A549 (cell line): Measurements from ENCODE around the gene DUSP9. TPM values are rescaled to one million over a fixed set of nuclear protein-coding genes. Genes with fewer than 3 reads are reported as not detected.

Experiments used
- ATAC-seq, 2 experiments: fragments of 200-7000 bp in 1 of 2; fragments of >200 bp in 1 of 2; cut with Nextera tagmentation in 1 of 2; cut with Tn5 transposase in 1 of 2; 3 replicates each; pipeline versions ENCODE4 v1.8.0 to v1.9.1; 2018 to 2020; ENCODE audit warnings: mild to moderate bottlenecking in 1 of 2, moderate library complexity in 1 of 2
- CTCF ChIA-PET: fragments of 300-600 bp; sonication (Branson Sonifier 250); formaldehyde crosslinking; extraction: SDS; loops from one replicate; lab custom pipeline; 2021; ENCODE audit warnings: antibody characterized with exemption, inconsistent platforms; lab: Yijun Ruan, JAX
- POLR2A ChIA-PET: fragments of 350-600 bp; formaldehyde crosslinking; extraction: SDS; loops from one replicate; lab custom pipeline; 2021; ENCODE audit warnings: antibody characterized with exemption, inconsistent platforms; lab: Yijun Ruan, JAX
- DNase-seq, 2 experiments: peaks; one replicate each; pipeline versions ENCODE4 v3.0.0 to v3.0.0-alpha.2; 2011 to 2016; ENCODE audit warnings: low read depth in 1 of 2, low spot score in 1 of 2
- FAIRE-seq: peaks from 2 replicates; lab custom pipeline; 2011; peaks lifted over from hg19 to GRCh38; lab: Jason Lieb, UNC
- H3K27ac ChIP-seq, 2 experiments: fragments of >200 bp; sonication (Bioruptor Twin); formaldehyde crosslinking; 3 replicates each; pipeline ENCODE4 v1.5.1; 2016 to 2017
- H3K4me1 ChIP-seq: fragments of >200 bp; sonication (Bioruptor Twin); formaldehyde crosslinking; 3 replicates; pipeline ENCODE4 v1.6.1; 2016
- H3K4me2 ChIP-seq: fragments of >200 bp; sonication (Bioruptor Twin); formaldehyde crosslinking; 3 replicates; pipeline ENCODE4 v1.6.1; 2016
- H3K4me3 ChIP-seq: fragments of >200 bp; sonication (Bioruptor Twin); formaldehyde crosslinking; 3 replicates; pipeline ENCODE4 v1.5.1; 2016
- H3K9me3 ChIP-seq: fragments of >200 bp; sonication (Bioruptor Twin); formaldehyde crosslinking; 3 replicates; pipeline ENCODE4 v1.6.1; 2016
- ATOH8 ChIP-seq: fragments of 250-450 bp; sonication (Bioruptor Pico); IDR thresholded peaks from 2 replicates; pipeline ENCODE4 v1.5.0; 2020; ENCODE audit warnings: low read depth, mild to moderate bottlenecking, moderate library complexity
- BHLHE40 ChIP-seq: IDR thresholded peaks from 2 replicates; pipeline ENCODE4 v1.6.1; 2012; ENCODE audit warnings: low read depth, low read length, inconsistent platforms
- CEBPB ChIP-seq, 2 experiments: fragments of >200 bp in 1 of 2; sonication (Bioruptor Twin) in 1 of 2; formaldehyde crosslinking in 1 of 2; IDR thresholded peaks; 2 replicates each; pipeline ENCODE4 v1.6.1; 2012 to 2016
- CHD2 ChIP-seq: fragments of 150-350 bp; IDR thresholded peaks from 2 replicates; pipeline ENCODE4 v1.6.1; 2014; ENCODE audit warnings: low read length; ENCODE audit not compliant: partially characterized antibody
- EHF ChIP-seq: fragments of 250-450 bp; sonication (Bioruptor Pico); IDR thresholded peaks from 2 replicates; pipeline ENCODE4 v1.5.0; 2020; ENCODE audit warnings: mild to moderate bottlenecking
- EP300 ChIP-seq, 2 experiments: fragments of >200 bp; sonication (Bioruptor Twin); formaldehyde crosslinking; IDR thresholded peaks; 2 replicates in 1 of 2; 3 replicates in 1 of 2; pipeline ENCODE4 v1.6.1; 2016 to 2017
- FOSB ChIP-seq: fragments of 250-450 bp; sonication (Bioruptor Pico); IDR thresholded peaks from 2 replicates; pipeline ENCODE4 v1.5.0; 2020; ENCODE audit warnings: mild to moderate bottlenecking, moderate library complexity
- FOSL2 ChIP-seq, 2 experiments: fragments of 450-650 bp in 1 of 2; fragments of >200 bp in 1 of 2; sonication (Bioruptor Twin) in 1 of 2; formaldehyde crosslinking; IDR thresholded peaks; 2 replicates each; pipeline versions ENCODE4 v1.5.0 to v1.6.1; 2016 to 2020; ENCODE audit warnings: mild to moderate bottlenecking in 1 of 2, moderate library complexity in 1 of 2
- FOXS1 ChIP-seq: fragments of 250-450 bp; sonication (Bioruptor Pico); IDR thresholded peaks from 2 replicates; pipeline ENCODE4 v1.5.0; 2020; ENCODE audit warnings: mild to moderate bottlenecking, moderate library complexity
- GATA3 ChIP-seq: IDR thresholded peaks from 2 replicates; pipeline ENCODE4 v1.6.1; 2012; ENCODE audit warnings: borderline replicate concordance
- HMGXB4 ChIP-seq: fragments of 250-450 bp; sonication (Bioruptor Pico); IDR thresholded peaks from 2 replicates; pipeline ENCODE4 v1.5.0; 2021; ENCODE audit warnings: mild to moderate bottlenecking, moderate library complexity, borderline replicate concordance
- HOXA7 ChIP-seq: fragments of 250-450 bp; sonication (Bioruptor Pico); IDR thresholded peaks from 2 replicates; pipeline ENCODE4 v1.5.0; 2020; ENCODE audit warnings: mild to moderate bottlenecking, moderate library complexity
- HOXB13 ChIP-seq: fragments of 250-450 bp; sonication (Bioruptor Pico); IDR thresholded peaks from 2 replicates; pipeline ENCODE4 v1.5.0; 2020; ENCODE audit warnings: low read depth, mild to moderate bottlenecking, moderate library complexity
- HOXB5 ChIP-seq: fragments of 250-450 bp; sonication (Bioruptor Pico); IDR thresholded peaks from 2 replicates; pipeline ENCODE4 v1.5.0; 2020; ENCODE audit warnings: mild to moderate bottlenecking, moderate library complexity
- JUNB ChIP-seq: fragments of >200 bp; sonication (Bioruptor Twin); formaldehyde crosslinking; IDR thresholded peaks from 2 replicates; pipeline ENCODE4 v1.6.1; 2016
- KDM1A ChIP-seq: fragments of 200-600 bp; sonication (generic); IDR thresholded peaks from 2 replicates; pipeline ENCODE4 v1.6.1; 2016; ENCODE audit warnings: low read depth, mild to moderate bottlenecking
- MYC ChIP-seq: IDR thresholded peaks from 2 replicates; pipeline ENCODE4 v1.6.1; 2012; ENCODE audit warnings: mild to moderate bottlenecking, inconsistent platforms, low read length, improper control_type of control experiment, borderline replicate concordance
- NPAS2 ChIP-seq: fragments of 250-450 bp; sonication (Bioruptor Pico); IDR thresholded peaks from 2 replicates; pipeline ENCODE4 v1.8.0; 2022; ENCODE audit warnings: mild to moderate bottlenecking, moderate library complexity, borderline replicate concordance
- NR3C1 ChIP-seq: fragments of >200 bp; sonication (Bioruptor Twin); formaldehyde crosslinking; IDR thresholded peaks from 3 replicates; pipeline ENCODE4 v1.6.1; 2017
- RAD21 ChIP-seq, 2 experiments: fragments of >200 bp in 1 of 2; sonication (Bioruptor Twin) in 1 of 2; formaldehyde crosslinking in 1 of 2; IDR thresholded peaks in 1 of 2; conservative IDR thresholded peaks in 1 of 2; 2 replicates in 1 of 2; 3 replicates in 1 of 2; pipeline ENCODE4 v1.6.1; 2012 to 2018; ENCODE audit warnings: inconsistent platforms in 1 of 2
- RARB ChIP-seq: fragments of 250-450 bp; sonication (Bioruptor Pico); IDR thresholded peaks from 2 replicates; pipeline ENCODE4 v1.8.0; 2021; ENCODE audit warnings: mild to moderate bottlenecking, moderate library complexity
- RCOR1 ChIP-seq: fragments of 150-350 bp; IDR thresholded peaks from 2 replicates; pipeline ENCODE4 v1.6.1; 2014; ENCODE audit warnings: antibody characterized with exemption, low read length, low read depth
- RFX5 ChIP-seq: fragments of 450-650 bp; IDR thresholded peaks from 2 replicates; pipeline ENCODE4 v1.7.1; 2014; ENCODE audit warnings: antibody characterized with exemption, mild to moderate bottlenecking, moderate library complexity
- SREBF2 ChIP-seq: fragments of 450-650 bp; IDR thresholded peaks from 2 replicates; pipeline ENCODE4 v1.6.1; 2014; ENCODE audit warnings: mild to moderate bottlenecking, moderate library complexity
- TFCP2L1 ChIP-seq: fragments of 250-450 bp; sonication (Bioruptor Pico); IDR thresholded peaks from 2 replicates; pipeline ENCODE4 v1.5.0; 2021; ENCODE audit warnings: mild to moderate bottlenecking
- ZC3H11A ChIP-seq: fragments of 450-650 bp; IDR thresholded peaks from 2 replicates; pipeline ENCODE4 v1.6.1; 2014; ENCODE audit warnings: antibody characterized with exemption, mild to moderate bottlenecking
- WGBS: methylation state at CpG from one replicate; pipeline ENCODE4 v1.1.6; 2017; ENCODE audit errors: missing lambda C conversion rate; 5-methylcytosine and 5-hydroxymethylcytosine counted together
- polyA plus RNA-seq, 4 experiments: library from polyadenylated mRNA; depleted of rRNA in 3 of 4; stranded (reverse); fragments of >200 nt; fragmentation: RNase III in 1 of 4; extraction: RNeasy Plus Mini Kit Qiagen cat#74134 plus additional on column Dnase treatment in 1 of 4; gene quantifications; 2 replicates in 3 of 4; 3 replicates in 1 of 4; pipeline ENCODE4 v1.2.3, GENCODE V29; 2011 to 2017
- TF ChIP-seq, protein P1 (sequence below): IDR thresholded peaks from 2 replicates; pipeline ENCODE4 v1.6.1; 2012; ENCODE audit warnings: low read depth, borderline replicate concordance
- TF ChIP-seq, protein P2 (sequence below): fragments of 450-650 bp; IDR thresholded peaks from 2 replicates; pipeline ENCODE4 v1.6.1; 2014; ENCODE audit warnings: antibody characterized with exemption

The DUSP9 gene
- polyA plus RNA-seq, 2 of the 4 experiments (the other 2 are of a cell fraction) = 0.75 to 1.6 TPM

- WGBS = 87% methylated on average over 11 of the region's 27 CpGs
- Histone ChIP-seq H3K9me3 (no peaks in the 10 kb centered on the region), H3K4me1 (peaks cover 7% of the 10 kb centered on the region; the same call in 2 of the 3 replicates), H3K27ac (no peak overlapping the region), H3K4me3 (no peak overlapping the region), H3K4me2 (no peak overlapping the region)
- TF ChIP-seq GATA3 (no peak), FOSB (CRISPR knock-in tag) (no peak), RFX5 (no peak), FOSL2 (IDR thresholded peaks at IDR 0.05) (no peak), FOSL2 (CRISPR knock-in tag; IDR thresholded peaks at IDR 0.05) (no peak), EHF (CRISPR knock-in tag) (no peak), NPAS2 (no peak), HOXB5 (CRISPR knock-in tag) (no peak), HOXA7 (CRISPR knock-in tag) (no peak), SREBF2 (no peak), KDM1A (no peak), HMGXB4 (no peak), MYC (no peak), HOXB13 (no peak), JUNB (no peak)
- TF ChIP-seq, protein P1, sequence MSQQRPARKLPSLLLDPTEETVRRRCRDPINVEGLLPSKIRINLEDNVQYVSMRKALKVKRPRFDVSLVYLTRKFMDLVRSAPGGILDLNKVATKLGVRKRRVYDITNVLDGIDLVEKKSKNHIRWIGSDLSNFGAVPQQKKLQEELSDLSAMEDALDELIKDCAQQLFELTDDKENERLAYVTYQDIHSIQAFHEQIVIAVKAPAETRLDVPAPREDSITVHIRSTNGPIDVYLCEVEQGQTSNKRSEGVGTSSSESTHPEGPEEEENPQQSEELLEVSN = no peak
- CTCF ChIA-PET = interaction anchor here (0.8 to 3.2 kb wide), 16 partner anchors 8 to 83 kb away, joined by 3 to 33 read pairs (median 6); partner anchors contain the start of gene DUSP9
- DNase-seq = no peak
- ATAC-seq = no peak
- FAIRE-seq = no peak
- POLR2A ChIA-PET = no interaction called here
These were observed 9.6 kb upstream of the DUSP9 start for GRCh38 chrX:153637121-153638040.

GRCh38 chrX:153638041-153638371, 9.0 kb upstream of the DUSP9 start:
- WGBS = no CpG with 5 or more reads among the region's 6 CpGs
- no peak for TF ChIP-seq EHF (CRISPR knock-in tag)
- no peak for TF ChIP-seq BHLHE40
- TF ChIP-seq, protein P2, sequence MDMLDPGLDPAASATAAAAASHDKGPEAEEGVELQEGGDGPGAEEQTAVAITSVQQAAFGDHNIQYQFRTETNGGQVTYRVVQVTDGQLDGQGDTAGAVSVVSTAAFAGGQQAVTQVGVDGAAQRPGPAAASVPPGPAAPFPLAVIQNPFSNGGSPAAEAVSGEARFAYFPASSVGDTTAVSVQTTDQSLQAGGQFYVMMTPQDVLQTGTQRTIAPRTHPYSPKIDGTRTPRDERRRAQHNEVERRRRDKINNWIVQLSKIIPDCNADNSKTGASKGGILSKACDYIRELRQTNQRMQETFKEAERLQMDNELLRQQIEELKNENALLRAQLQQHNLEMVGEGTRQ = no peak
- no peak for TF ChIP-seq RARB (CRISPR knock-in tag)
- no peak for TF ChIP-seq FOXS1 (CRISPR knock-in tag)
- no peak for TF ChIP-seq RAD21 (conservative IDR thresholded peaks at IDR 0.05 in 1 of 2, IDR thresholded peaks at IDR 0.05 in 1 of 2)
- TF ChIP-seq ATOH8 (CRISPR knock-in tag) = no peak
- TF ChIP-seq FOSB (CRISPR knock-in tag) = no peak
- no peak for TF ChIP-seq TFCP2L1
- TF ChIP-seq RCOR1 = no peak
- TF ChIP-seq HOXB13 = no peak
- no peak for TF ChIP-seq CEBPB (IDR thresholded peaks at IDR 0.05)
- no peak for TF ChIP-seq NR3C1
- TF ChIP-seq ZC3H11A = no peak
- TF ChIP-seq EP300 (IDR thresholded peaks at IDR 0.05) = no peak
- TF ChIP-seq CHD2 = no peak
- POLR2A ChIA-PET = no interaction called here
- H3K4me2 ChIP-seq = no peak overlapping the region
- no peak overlapping the region for H3K4me3 ChIP-seq
- peaks cover 13% of the 10 kb centered on the region; the same call in 2 of the 3 replicates for H3K4me1 ChIP-seq
- no peak overlapping the region for H3K27ac ChIP-seq
- CTCF ChIA-PET = interaction anchor here (2.3 to 3.1 kb wide), 2 partner anchors 25 to 32 kb away, joined by 17 read pairs; no protein-coding TSS in a partner anchor
- FAIRE-seq (no peak), ATAC-seq (no peak), DNase-seq (no peak)
- no peaks in the 10 kb centered on the region for H3K9me3 ChIP-seq
